HepG2 (cell line): ENCODE data around the gene TMIGD3. TPM values are rescaled to one million over a fixed set of nuclear protein-coding genes. Genes with fewer than 3 reads are reported as not detected.

Experiments used
- ATAC-seq: fragments of 200-7000 bp; cut with Tn5 transposase; 3 replicates; pipeline ENCODE4 v1.9.1; 2020; ENCODE audit warnings: mild to moderate bottlenecking, moderate library complexity
- BruUV-seq: library from RNA; stranded (reverse); fragments of 400-500 nt; replicated peaks from 2 replicates; lab custom pipeline; 2021; lab: Mats Ljungman, UMichigan
- CTCF ChIA-PET: fragments of 300-600 bp; formaldehyde crosslinking; extraction: SDS; loops from one replicate; lab custom pipeline; 2021; ENCODE audit warnings: low total read pairs, inconsistent platforms, low intra/inter-chr PET ratio; lab: Yijun Ruan, JAX
- POLR2A ChIA-PET: fragments of 350-600 bp; sonication (Branson Sonifier 250); formaldehyde crosslinking; loops from one replicate; lab custom pipeline; 2020; ENCODE audit warnings: antibody characterized with exemption, inconsistent platforms; lab: Yijun Ruan, JAX
- DNase-seq: peaks from one replicate; pipeline ENCODE4 v3.0.0-alpha.2; 2015; ENCODE audit warnings: low spot score
- FAIRE-seq: peaks from 3 replicates; lab custom pipeline; 2011; peaks lifted over from hg19 to GRCh38; lab: Jason Lieb, UNC
- H2AFZ ChIP-seq: one replicate; pipeline ENCODE4 v1.6.1; 2011; ENCODE audit warnings: low read length, inconsistent platforms
- H3K27ac ChIP-seq: fragments of 300-600 bp; 3 replicates; pipeline ENCODE4 v1.8.0; 2011; ENCODE audit warnings: mixed run types, mild to moderate bottlenecking, mixed read lengths, low read length, inconsistent platforms; ENCODE audit not compliant: insufficient read depth; ENCODE audit errors: extremely low read length
- H3K27me3 ChIP-seq, 2 experiments: fragments of 200-600 bp in 1 of 2; 2 replicates in 1 of 2; 3 replicates in 1 of 2; pipeline versions ENCODE4 v1.6.0 to v1.8.0; 2011; ENCODE audit warnings: low read length in 2 of 2, mild to moderate bottlenecking in 2 of 2, moderate library complexity in 2 of 2, inconsistent platforms in 1 of 2; ENCODE audit not compliant: insufficient read depth in 2 of 2, control insufficient read depth in 1 of 2
- H3K36me3 ChIP-seq, 2 experiments: fragments of 200-600 bp in 1 of 2; replicated peaks in 1 of 2; 2 replicates in 1 of 2; 3 replicates in 1 of 2; pipeline versions ENCODE4 v1.5.1 to v1.8.0; 2011; ENCODE audit warnings: low read length in 2 of 2, inconsistent platforms in 1 of 2; ENCODE audit not compliant: insufficient read depth in 2 of 2, control insufficient read depth in 1 of 2
- H3K4me1 ChIP-seq: 2 replicates; pipeline ENCODE4 v1.5.1; 2012; ENCODE audit warnings: low read length, inconsistent platforms; ENCODE audit not compliant: insufficient read depth
- H3K4me2 ChIP-seq: 2 replicates; pipeline ENCODE4 v1.6.0; 2011; ENCODE audit warnings: low read depth, low read length, inconsistent platforms
- H3K4me3 ChIP-seq, 3 experiments: fragments of 200-600 bp in 1 of 3; sonication (generic), shearing (Covaris generic) in 1 of 3; replicated peaks in 1 of 3; 2 replicates each; pipeline ENCODE4 v1.5.1; 2011 to 2016; ENCODE audit warnings: low read length in 3 of 3, inconsistent platforms in 2 of 3, low read depth in 2 of 3, mild to moderate bottlenecking in 2 of 3, control low read depth in 1 of 3, mixed read lengths in 1 of 3; ENCODE audit not compliant: insufficient read depth in 1 of 3
- H3K79me2 ChIP-seq: one replicate; pipeline ENCODE4 v1.6.1; 2011; ENCODE audit warnings: low read length, inconsistent platforms; ENCODE audit not compliant: insufficient read depth
- H3K9ac ChIP-seq: 2 replicates; pipeline ENCODE4 v1.6.0; 2011; ENCODE audit warnings: mild to moderate bottlenecking, low read depth, low read length, inconsistent platforms; ENCODE audit not compliant: insufficient read depth
- H3K9me3 ChIP-seq: 2 replicates; pipeline ENCODE4 v1.5.1; 2012; ENCODE audit warnings: mild to moderate bottlenecking, low read length
- H4K20me1 ChIP-seq: 2 replicates; pipeline ENCODE4 v1.6.0; 2011; ENCODE audit warnings: inconsistent platforms, mild to moderate bottlenecking, low read length, moderate library complexity; ENCODE audit not compliant: insufficient read depth
- AGO2 ChIP-seq: fragments of 200-400 bp; formaldehyde crosslinking; optimal IDR thresholded peaks from 2 replicates; pipeline ENCODE3; 2017; ENCODE audit warnings: mild to moderate bottlenecking, low read depth, low read length, moderate library complexity
- CHD4 ChIP-seq: fragments of 200-600 bp; sonication (generic); IDR thresholded peaks from 2 replicates; pipeline ENCODE4 v1.7.0; 2017; ENCODE audit warnings: mild to moderate bottlenecking, low read length, borderline replicate concordance
- HNRNPK ChIP-seq: fragments of 200-400 bp; formaldehyde crosslinking; IDR thresholded peaks from 2 replicates; pipeline ENCODE4 v1.6.1; 2018; ENCODE audit warnings: low read length, low read depth, moderate library complexity, mild to moderate bottlenecking; ENCODE audit not compliant: poor library complexity, severe bottlenecking
- SMARCE1 ChIP-seq: fragments of 450-650 bp; IDR thresholded peaks from 2 replicates; pipeline ENCODE4 v1.6.1; 2017; ENCODE audit warnings: borderline replicate concordance
- ZFYVE20 ChIP-seq: sonication (generic); formaldehyde crosslinking; IDR thresholded peaks from 2 replicates; pipeline ENCODE4 v1.8.0; 2023; ENCODE audit warnings: low read depth, mild to moderate bottlenecking, moderate library complexity, missing genetic modification reagents, borderline replicate concordance
- ZNF552 ChIP-seq: sonication (generic); formaldehyde crosslinking; IDR thresholded peaks from 2 replicates; pipeline ENCODE4 v1.9.0; 2022; ENCODE audit warnings: missing genetic modification reagents, mild to moderate bottlenecking, borderline replicate concordance
- WGBS: methylation state at CpG from one replicate; pipeline ENCODE4 v1.1.6; 2017; ENCODE audit warnings: low lambda C conversion rate; 5-methylcytosine and 5-hydroxymethylcytosine counted together
- in situ Hi-C: cut with HindIII; loops from 2 replicates; pipeline ENCODE4 v1.10.0; 2017; ENCODE audit warnings: low pct_unique_long_range_greater_than_20kb; ENCODE audit not compliant: extremely low pct_ligation_motif_present
- intact Hi-C: fragments of 100-400 bp; cut with micrococcal nuclease; formaldehyde crosslinking; loops from one replicate; pipeline ENCODE4 v1.10.0; 2022; ENCODE audit not compliant: unreplicated experiment
- polyA plus RNA-seq, 8 experiments: library from polyadenylated mRNA; depleted of rRNA in 3 of 8; stranded (reverse) in 7 of 8; unstranded in 1 of 8; fragments of >200 nt; fragmentation: Illumina TruSeq in 4 of 8; extraction: Trizol in 4 of 8; gene quantifications; 2 replicates each; pipeline versions ENCODE4 v1.2.1 to v1.2.3, GENCODE V29; 2011 to 2016; ENCODE audit warnings: low read depth in 4 of 8, missing spikeins in 1 of 8, mixed read lengths in 1 of 8; ENCODE audit not compliant: insufficient read depth in 1 of 8
- total RNA-seq, 5 experiments: library from RNA; depleted of rRNA; stranded (reverse); fragments of >200 nt; fragmentation: Illumina TruSeq; extraction: Trizol; gene quantifications; 2 replicates each; pipeline ENCODE4 v1.2.3, GENCODE V29; 2016; ENCODE audit warnings: low read depth in 1 of 5
- TF ChIP-seq, protein P1 (sequence below): sonication (generic); formaldehyde crosslinking; IDR thresholded peaks from 2 replicates; pipeline ENCODE4 v1.8.1; 2023; ENCODE audit warnings: mild to moderate bottlenecking, missing genetic modification reagents

TMIGD3 gene
- total and polyA plus RNA-seq, 2 of the 13 experiments (the other 11 are each of a cell fraction or from before 2014, with no cell fraction given) = not detected

DNA sequence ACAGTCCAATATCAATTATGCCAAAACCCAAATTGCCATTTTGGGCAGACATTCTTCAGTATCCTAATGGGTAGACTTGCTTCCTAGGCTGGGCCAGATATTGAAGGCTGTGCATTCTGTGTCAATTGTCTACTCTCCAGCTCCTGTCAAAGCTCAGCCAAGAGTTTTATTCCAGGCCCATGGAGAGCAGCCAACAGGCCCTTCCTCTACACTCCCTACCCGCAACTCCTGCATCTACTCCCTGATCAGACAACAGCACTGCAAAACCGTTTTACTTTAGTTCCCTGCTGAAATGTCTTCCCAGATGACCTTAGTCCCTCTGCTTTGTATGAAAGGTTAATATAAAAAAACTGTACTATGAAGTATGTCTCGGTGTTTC lies 6.6 kb upstream of the TMIGD3 start:
- H3K9ac ChIP-seq = no peak overlapping the region
- WGBS = 53% methylated on average over 3 of the region's 3 CpGs
- FAIRE-seq (no peak), DNase-seq (no peak), ATAC-seq (no peak)
- ChIA-PET CTCF (interaction anchor here (3.3 kb wide), 1 partner anchor 146 kb away, joined by 27 read pairs; no protein-coding TSS in a partner anchor), POLR2A (interaction anchor here (3.6 kb wide), 1 partner anchor 25 kb away, joined by 45 read pairs; no protein-coding TSS in a partner anchor)
- no peaks in the 10 kb centered on the region for H3K36me3 ChIP-seq
- H3K4me2 ChIP-seq = no peak overlapping the region; the same call in 1 of the 2 replicates
- intact Hi-C loops = loop anchor here (2.0 to 5.0 kb wide), 3 partner anchors 25 to 111 kb away; no protein-coding TSS in a partner anchor
- no TSS peak for BruUV-seq
- in situ Hi-C loops = loop anchor here (5.0 to 10.0 kb wide), 2 partner anchors 115 to 147 kb away; no protein-coding TSS in a partner anchor
- H3K4me1 ChIP-seq = peaks cover 87% of the 10 kb centered on the region
- H3K4me3 ChIP-seq = no peak overlapping the region
- no peaks in the 10 kb centered on the region for H4K20me1 ChIP-seq
- TF ChIP-seq CHD4 (0 out of 2 replicates have a peak, but pooled peaks have one; percentile 21), SMARCE1 (no peak), ZFYVE20 (CRISPR knock-in tag) (no peak), ZNF552 (CRISPR knock-in tag) (no peak), AGO2 (no peak), HNRNPK (no peak)
- TF ChIP-seq, protein P1, sequence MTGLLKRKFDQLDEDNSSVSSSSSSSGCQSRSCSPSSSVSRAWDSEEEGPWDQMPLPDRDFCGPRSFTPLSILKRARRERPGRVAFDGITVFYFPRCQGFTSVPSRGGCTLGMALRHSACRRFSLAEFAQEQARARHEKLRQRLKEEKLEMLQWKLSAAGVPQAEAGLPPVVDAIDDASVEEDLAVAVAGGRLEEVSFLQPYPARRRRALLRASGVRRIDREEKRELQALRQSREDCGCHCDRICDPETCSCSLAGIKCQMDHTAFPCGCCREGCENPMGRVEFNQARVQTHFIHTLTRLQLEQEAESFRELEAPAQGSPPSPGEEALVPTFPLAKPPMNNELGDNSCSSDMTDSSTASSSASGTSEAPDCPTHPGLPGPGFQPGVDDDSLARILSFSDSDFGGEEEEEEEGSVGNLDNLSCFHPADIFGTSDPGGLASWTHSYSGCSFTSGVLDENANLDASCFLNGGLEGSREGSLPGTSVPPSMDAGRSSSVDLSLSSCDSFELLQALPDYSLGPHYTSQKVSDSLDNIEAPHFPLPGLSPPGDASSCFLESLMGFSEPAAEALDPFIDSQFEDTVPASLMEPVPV (CRISPR knock-in tag) = no peak
- no peaks in the 10 kb centered on the region for H3K9me3 ChIP-seq
- H3K27ac ChIP-seq = no peak overlapping the region
- no peak overlapping the region for H2AFZ ChIP-seq
- H3K79me2 ChIP-seq = no peaks in the 10 kb centered on the region
- H3K27me3 ChIP-seq = no peaks in the 10 kb centered on the region; a peak in 1 of 5 replicates
